NCI-H2171 (cell line): ENCODE measurements around the gene AP3B2.
"Not testable (repeated sequence)": the region's sequence is repeated elsewhere in the genome, so short reads cannot be mapped to it uniquely, and the experiment has no call there.

Experiments used
- DNase-seq: peaks from one replicate; lab custom pipeline; 2025; lab: John Stamatoyannopoulos, UW

The AP3B2 gene

DNA sequence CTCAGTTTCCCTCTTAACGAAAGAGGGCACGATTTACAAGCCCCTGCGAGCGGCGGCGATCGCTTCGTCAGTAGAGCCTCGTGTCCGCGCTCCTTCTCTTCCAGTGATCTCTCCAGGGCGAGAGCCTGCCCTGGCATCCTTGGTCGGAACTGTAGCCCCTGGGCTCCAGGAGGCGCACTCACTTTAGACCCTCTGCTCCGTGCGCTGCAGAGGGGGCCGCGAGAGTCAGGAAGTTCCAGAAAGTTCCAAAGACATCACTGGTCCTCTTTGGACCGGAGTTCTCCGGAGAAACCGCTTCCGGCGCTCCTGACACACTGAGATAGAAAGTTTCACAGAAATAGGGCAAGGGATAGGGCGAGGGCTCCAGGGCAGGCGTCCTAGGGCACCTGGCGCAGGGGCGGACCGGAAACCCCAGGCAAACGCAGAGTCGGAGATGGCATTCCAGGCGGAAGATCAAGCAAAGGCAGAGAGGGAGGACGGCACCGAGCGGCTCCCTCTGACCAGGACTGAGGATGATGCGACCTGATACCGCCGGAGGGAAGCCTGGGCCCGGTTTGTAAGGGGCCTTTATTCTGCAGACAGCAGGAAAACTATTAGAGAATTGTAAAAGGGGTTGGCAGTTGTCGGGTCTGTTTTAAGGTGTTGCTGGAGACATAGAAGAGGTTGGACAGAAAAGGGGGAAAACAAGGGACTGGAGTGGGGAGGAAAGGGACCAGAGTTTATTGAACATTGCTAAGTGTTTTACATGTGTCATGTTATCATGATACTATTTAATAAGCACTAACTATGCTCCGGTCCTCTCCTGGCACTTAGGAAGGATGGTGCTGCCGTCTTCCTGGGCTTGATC lies 61.2 kb downstream of the AP3B2 start:
- DNase-seq, result no peak

- no peak for DNase-seq
Observed at GRCh38 chr15:82647835-82648256, 61.8 kb downstream of the AP3B2 start.

- peak; percentile 17 for DNase-seq
Observed at GRCh38 chr15:82647045-82647834, 62.4 kb downstream of the AP3B2 start, which contains the start of gene CPEB1. Gene CPEB1, minus strand, starts transcription at chr15:82647363. Its CDS starts 18,904 bp downstream, at chr15:82628459.

DNA sequence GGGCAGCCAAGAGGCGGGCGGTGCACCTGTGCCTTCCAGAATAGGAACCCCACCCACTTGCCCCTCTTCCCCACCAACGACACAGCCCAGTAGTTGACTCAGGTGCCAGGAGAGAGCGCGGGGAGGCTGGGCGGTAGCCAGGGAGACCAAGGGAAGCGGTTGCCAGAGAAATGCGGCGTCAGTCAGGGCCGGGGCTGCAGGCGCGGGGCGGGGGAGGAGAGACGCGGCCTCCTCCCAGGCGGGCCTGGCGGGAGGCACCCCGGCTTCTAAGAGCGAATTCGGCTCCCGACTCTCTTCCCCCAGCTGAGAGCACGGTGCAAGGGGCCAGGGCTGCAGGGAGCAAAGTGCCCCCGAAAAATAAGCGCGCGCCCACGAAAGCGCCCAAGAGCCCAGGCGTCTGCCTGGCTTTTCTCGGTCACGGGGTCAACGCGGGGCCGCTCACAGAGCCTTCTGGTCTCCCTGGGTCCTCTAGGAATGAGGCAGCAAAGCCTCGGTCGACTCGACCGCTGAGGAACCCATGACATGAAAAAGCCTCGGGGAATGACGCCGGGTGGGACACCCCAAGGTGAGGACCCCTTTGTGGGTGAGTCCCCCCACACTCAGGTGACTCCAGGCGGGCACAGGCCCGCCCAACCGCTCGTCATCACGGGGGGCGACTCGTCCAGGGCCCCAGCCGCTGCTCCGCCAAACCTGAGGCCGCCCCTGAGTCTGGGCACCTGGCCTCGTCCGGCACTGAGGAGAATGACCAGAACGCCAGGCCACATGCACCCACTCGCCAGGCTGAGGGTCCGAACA lies 63.2 kb downstream of the AP3B2 start:
- DNase-seq, result peak; percentile 46

- not testable (repeated sequence) for DNase-seq
Observed at GRCh38 chr15:82644967-82645852, 64.5 kb downstream of the AP3B2 start.

GRCh38 chr15:82643992-82644391 lies 65.7 kb downstream of the AP3B2 start:
- no peak for DNase-seq

DNA sequence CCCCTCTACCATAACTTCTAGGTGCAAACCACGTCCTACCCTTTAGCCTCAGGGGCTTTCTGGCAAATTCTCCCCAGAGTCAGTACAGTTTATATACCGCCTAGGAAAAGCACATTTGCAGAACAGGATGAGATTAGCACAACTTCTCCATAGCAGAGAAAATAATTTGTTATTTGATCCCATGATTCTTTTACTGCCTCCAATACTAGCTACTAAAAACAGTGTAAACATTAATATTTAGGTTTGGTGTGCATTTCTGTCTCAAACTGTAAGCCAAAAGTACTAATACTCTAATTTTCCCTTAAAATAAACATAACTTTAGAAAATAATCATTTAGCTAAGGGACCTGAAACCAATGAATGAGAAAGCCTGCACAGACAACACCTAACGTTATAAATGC lies 67.0 kb downstream of the AP3B2 start:
- DNase-seq, result no peak

DNA sequence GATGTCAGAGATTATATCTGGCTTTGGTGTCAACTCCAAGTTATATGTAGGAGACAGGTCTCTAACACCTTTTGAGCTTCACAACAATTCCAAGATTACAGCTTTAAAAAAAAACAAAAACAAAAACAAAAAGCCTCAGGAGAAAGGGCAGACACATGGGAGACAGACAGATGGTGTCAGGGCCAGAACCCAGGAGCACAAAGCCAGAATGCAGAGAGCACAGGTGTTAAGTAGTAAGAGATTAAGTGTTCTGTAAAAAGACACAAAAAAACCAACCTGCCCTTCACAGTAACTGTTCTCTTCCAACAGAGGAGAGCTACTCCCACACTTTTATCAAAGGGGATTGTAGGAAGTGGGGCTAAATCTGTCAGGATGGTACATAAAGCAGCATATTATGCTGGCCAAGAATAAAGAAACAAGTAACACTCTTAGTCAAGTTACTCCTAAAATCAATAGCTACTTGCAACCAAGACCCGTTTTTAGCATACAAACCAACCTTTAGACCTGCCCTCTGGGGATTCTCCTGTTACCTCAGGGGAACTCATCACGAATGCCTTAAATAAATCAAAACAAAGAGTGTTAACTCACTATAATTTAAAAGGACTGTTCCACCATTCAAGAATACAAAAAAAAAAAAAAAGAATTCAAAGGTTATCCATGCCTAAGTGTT lies 68.4 kb downstream of the AP3B2 start:
- peak; percentile 65 for DNase-seq

DNA sequence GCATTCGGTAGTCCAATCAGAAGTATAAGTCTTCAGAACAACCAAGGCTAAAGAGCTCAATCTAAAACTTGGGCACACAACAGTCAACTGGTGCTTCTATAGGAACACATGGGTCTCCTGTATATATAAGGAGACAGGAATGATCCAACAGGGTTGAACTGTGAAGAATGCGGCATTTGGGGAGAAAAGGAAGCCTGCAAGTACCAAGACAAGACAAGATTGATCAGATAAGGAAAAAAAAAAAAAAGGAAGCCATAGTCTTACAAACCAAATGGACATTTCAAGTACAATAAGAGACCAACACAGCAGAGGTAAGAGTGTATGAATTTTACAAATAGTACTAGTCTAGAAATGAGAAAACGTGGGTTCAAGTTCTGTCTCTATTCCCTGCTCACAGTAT lies 69.0 kb downstream of the AP3B2 start:
- DNase-seq, result no peak

DNA sequence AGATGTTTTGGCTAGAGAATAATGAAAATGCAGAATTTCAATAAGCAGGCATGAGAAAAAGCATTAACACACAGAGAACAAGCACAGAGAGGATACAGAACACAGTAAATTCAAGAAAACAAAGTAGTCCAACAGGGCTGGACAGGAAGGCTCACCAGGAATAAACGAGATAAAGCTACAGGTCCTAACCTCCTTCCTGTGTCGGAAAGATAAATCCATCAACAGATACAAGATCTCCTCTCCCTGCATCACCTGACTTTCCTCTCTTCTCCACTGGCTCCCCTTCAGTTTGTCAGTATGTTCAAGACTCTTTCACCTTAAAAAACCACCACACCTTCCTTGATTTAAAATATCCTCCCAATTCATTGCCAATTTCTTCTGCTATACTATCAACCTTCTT lies 73.9 kb downstream of the AP3B2 start:
- DNase-seq, result no peak

DNA sequence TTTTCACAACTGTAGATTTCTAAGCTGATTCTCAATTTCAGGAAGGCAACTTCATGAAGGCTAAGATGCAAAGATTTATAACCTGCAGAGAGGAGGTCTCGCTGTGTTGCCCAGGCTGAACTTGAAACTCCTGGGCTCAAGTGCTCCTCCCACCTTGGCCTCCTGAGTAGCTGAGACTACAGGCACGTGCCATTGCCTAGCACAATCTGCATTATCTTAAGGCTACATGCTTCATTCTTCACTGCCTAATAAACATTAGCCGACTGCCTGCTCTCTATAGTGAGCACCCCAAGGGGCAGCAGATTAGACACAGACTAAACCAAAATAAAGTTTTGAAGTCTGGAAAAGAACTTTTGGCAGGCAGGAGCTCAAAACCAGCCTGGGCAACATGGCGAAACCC lies 79.6 kb downstream of the AP3B2 start:
- no peak for DNase-seq

DNA sequence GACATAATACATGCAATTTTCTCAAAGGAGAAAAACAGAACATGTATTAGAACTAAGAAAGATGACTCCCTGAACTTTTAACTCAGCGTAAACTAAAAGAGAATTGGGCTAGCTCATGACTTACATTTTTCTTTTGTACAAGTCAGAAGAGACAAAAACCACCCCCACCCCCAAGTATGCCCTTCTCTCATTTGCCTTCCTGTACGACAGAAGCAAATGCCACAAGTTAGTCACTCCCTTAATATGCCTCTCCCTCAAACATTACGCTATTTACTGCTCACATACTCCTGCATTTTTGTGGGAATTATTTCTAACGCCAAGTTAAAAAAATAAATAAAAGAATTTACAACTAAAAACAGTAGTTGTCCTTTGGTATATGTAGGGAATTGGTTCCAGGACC lies 84.5 kb downstream of the AP3B2 start:
- DNase-seq, result no peak

GRCh38 chr15:82624438-82624837 lies 85.2 kb downstream of the AP3B2 start:
- DNase-seq, result no peak

- DNase-seq, result no peak
Observed at GRCh38 chr15:82624008-82624407, 85.7 kb downstream of the AP3B2 start.

- DNase-seq, result no peak
Observed at GRCh38 chr15:82621970-82622369, 87.7 kb downstream of the AP3B2 start.

DNA sequence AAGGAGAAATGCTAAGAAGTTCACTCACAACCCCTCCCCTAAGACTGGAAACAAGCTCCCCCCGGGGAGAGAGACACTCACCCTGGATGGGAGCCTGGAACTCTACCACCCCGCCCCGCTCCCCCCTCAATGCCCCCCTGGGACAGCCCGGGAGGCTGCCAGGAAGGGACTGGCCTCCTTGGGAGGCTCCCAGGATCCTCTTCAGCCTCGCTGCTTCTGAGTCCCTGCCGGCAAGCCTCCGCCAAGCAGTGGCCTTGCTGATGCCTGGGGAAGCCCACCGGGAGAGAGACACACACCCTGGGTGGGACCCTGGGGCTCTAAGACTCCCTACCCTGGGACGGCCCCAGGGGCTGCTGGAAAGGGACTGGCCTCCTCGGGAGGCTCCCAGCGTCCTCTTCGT lies 95.9 kb downstream of the AP3B2 start:
- DNase-seq, result no peak

DNA sequence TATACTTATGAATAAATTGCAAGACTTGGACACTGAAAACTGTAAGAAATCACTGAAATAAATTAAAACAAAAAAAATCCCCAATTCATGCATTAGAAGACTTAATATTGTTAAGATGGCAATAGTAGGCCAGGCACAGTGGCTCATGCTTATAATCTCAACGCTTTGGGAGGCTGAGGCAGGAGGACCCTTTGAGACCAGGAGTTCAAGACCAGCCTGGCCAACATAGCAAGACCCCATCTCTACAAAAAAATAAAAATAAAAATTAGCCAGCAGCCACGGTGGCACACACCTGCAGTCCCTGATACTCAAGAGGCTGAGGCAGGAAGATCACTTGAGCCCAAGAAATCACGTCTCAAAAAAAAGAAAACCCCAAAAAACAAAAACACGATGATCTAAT lies 98.3 kb downstream of the AP3B2 start:
- no peak for DNase-seq
